ENCODE results near the gene MYOZ2. TPM values are rescaled to one million over a fixed set of nuclear protein-coding genes. Genes with fewer than 3 reads are reported as not detected.
"Not testable (repeated sequence)": the region's sequence is repeated elsewhere in the genome, so short reads cannot be mapped to it uniquely, and the experiment has no call there.

MYOZ2 gene
- total RNA-seq, 4 donors from 2014 or later = 0.50 to 2.1 (median 0.61) TPM

- no peak overlapping the region for H3K27ac ChIP-seq (replicated peaks in 1 of 4)
- intact Hi-C loops (cut with DNase I) = no loop called here
- no peak overlapping the region for H3K4me3 ChIP-seq
- peaks cover 0 to 72% (median 0%) of the 10 kb centered on the region in 4 donors for H3K36me3 ChIP-seq
- H3K4me1 ChIP-seq = no peaks in the 10 kb centered on the region
- WGBS = 89% methylated on average over 5 of the region's 5 CpGs
- TF ChIP-seq POLR2A (IDR thresholded peaks at IDR 0.05; ENCODE audit: low read depth) = no peak
- no peak for TF ChIP-seq EP300 (IDR thresholded peaks at IDR 0.05)
- no peak for DNase-seq (ENCODE audit: extremely low spot score)
- H3K27me3 ChIP-seq = no peaks in the 10 kb centered on the region
- no peaks in the 10 kb centered on the region for H3K9me3 ChIP-seq
Observed at GRCh38 chr4:119162174-119162573, 26.5 kb downstream of the MYOZ2 start.

- Histone ChIP-seq H3K27me3 (no peaks in the 10 kb centered on the region), H3K4me3 (no peak overlapping the region), H3K9me3 (no peaks in the 10 kb centered on the region), H3K36me3 (peaks cover 0 to 56% (median 0%) of the 10 kb centered on the region in 4 donors), H3K4me1 (no peaks in the 10 kb centered on the region), H3K27ac (replicated peaks in 1 of 4) (no peak overlapping the region)
- DNase-seq (ENCODE audit: extremely low spot score) = no peak
- intact Hi-C loops (cut with DNase I) = no loop called here
- TF ChIP-seq CTCF (IDR thresholded peaks at IDR 0.05) (no peak), POLR2AphosphoS5 (IDR thresholded peaks at IDR 0.05) (no peak)
- WGBS = 95% methylated on average over 3 of the region's 3 CpGs
Observed at GRCh38 chr4:119165767-119166166, 30.1 kb downstream of the MYOZ2 start.

GRCh38 chr4:119170195-119170594 lies 34.6 kb downstream of the MYOZ2 start:
- TF ChIP-seq EP300 (IDR thresholded peaks at IDR 0.05) (no peak), CTCF (IDR thresholded peaks at IDR 0.05) (no peak), POLR2AphosphoS5 (IDR thresholded peaks at IDR 0.05) (no peak), POLR2A (IDR thresholded peaks at IDR 0.05; ENCODE audit: low read depth) (no peak)
- no peaks in the 10 kb centered on the region for H3K9me3 ChIP-seq
- no peak overlapping the region for H3K27ac ChIP-seq (replicated peaks in 1 of 4)
- H3K4me3 ChIP-seq = no peak overlapping the region
- no peaks in the 10 kb centered on the region for H3K27me3 ChIP-seq
- intact Hi-C loops (cut with DNase I) = no loop called here
- DNase-seq (ENCODE audit: extremely low spot score) = no peak
- H3K4me1 ChIP-seq = no peaks in the 10 kb centered on the region
- H3K36me3 ChIP-seq = peaks cover 0 to 46% (median 0%) of the 10 kb centered on the region in 4 donors

- H3K4me3 ChIP-seq = no peak overlapping the region
- WGBS = 92% methylated on average over 7 of the region's 7 CpGs
- TF ChIP-seq POLR2A (IDR thresholded peaks at IDR 0.05; ENCODE audit: low read depth) (no peak), CTCF (IDR thresholded peaks at IDR 0.05) (no peak), EP300 (IDR thresholded peaks at IDR 0.05) (no peak), POLR2AphosphoS5 (IDR thresholded peaks at IDR 0.05) (no peak)
- intact Hi-C loops (cut with DNase I) = no loop called here
- H3K27ac ChIP-seq (replicated peaks in 1 of 4) = no peak overlapping the region
- peaks cover 0 to 27% (median 0%) of the 10 kb centered on the region in 4 donors for H3K36me3 ChIP-seq
- no peaks in the 10 kb centered on the region for H3K9me3 ChIP-seq
- no peak for DNase-seq (ENCODE audit: extremely low spot score)
- H3K4me1 ChIP-seq = no peaks in the 10 kb centered on the region
- no peaks in the 10 kb centered on the region for H3K27me3 ChIP-seq
Observed at GRCh38 chr4:119172223-119172622, 36.6 kb downstream of the MYOZ2 start.

- DNase-seq (ENCODE audit: extremely low spot score); H3K27ac ChIP-seq (replicated peaks in 1 of 4); H3K9me3 ChIP-seq; H3K4me1 ChIP-seq; H3K4me3 ChIP-seq; H3K27me3 ChIP-seq; intact Hi-C loops (cut with DNase I): not testable (repeated sequence)
- peaks cover 0 to 20% (median 0%) of the 10 kb centered on the region in 4 donors for H3K36me3 ChIP-seq
- WGBS = no CpG with 5 or more reads among the region's 30 CpGs
Observed at GRCh38 chr4:119173729-119174361, 38.2 kb downstream of the MYOZ2 start.

GRCh38 chr4:119179011-119179410 lies 43.4 kb downstream of the MYOZ2 start:
- peaks cover 0 to 8% (median 0%) of the 10 kb centered on the region in 4 donors for H3K36me3 ChIP-seq
- TF ChIP-seq POLR2AphosphoS5 (IDR thresholded peaks at IDR 0.05) (no peak), CTCF (IDR thresholded peaks at IDR 0.05) (no peak), POLR2A (IDR thresholded peaks at IDR 0.05; ENCODE audit: low read depth) (no peak), EP300 (IDR thresholded peaks at IDR 0.05) (no peak)
- H3K4me1 ChIP-seq = no peaks in the 10 kb centered on the region
- WGBS = 81% methylated on average over 1 of the region's 1 CpG
- no peaks in the 10 kb centered on the region for H3K27me3 ChIP-seq
- intact Hi-C loops (cut with DNase I) = no loop called here
- no peak for DNase-seq (ENCODE audit: extremely low spot score)
- no peaks in the 10 kb centered on the region for H3K9me3 ChIP-seq
- H3K27ac ChIP-seq (replicated peaks in 1 of 4) = no peak overlapping the region
- H3K4me3 ChIP-seq = no peak overlapping the region

Measured in esophagus muscularis mucosa (tissue), 4 donors.